ENCODE measurements around the gene CSNK1E. TPM values are rescaled to one million over a fixed set of nuclear protein-coding genes. Genes with fewer than 3 reads are reported as not detected.

The CSNK1E gene
- total and polyA plus RNA-seq, 9 of the 15 experiments (the other 6 are each of a cell fraction or from before 2014, with no cell fraction given) = 2.7 to 70.0 (median 41.3) TPM

GRCh38 chr22:38320605-38321402, 3.6 kb upstream of the CSNK1E start:
- H3K36me3 ChIP-seq (ENCODE audit: control insufficient read depth, insufficient read depth, low read length) = no peaks in the 10 kb centered on the region
- 0 out of 4 replicates have a peak overlapping the region, but pooled peaks of 1 of the 2 experiments have one; percentile 58 for H3K9ac ChIP-seq (ENCODE audit: insufficient read depth in 1 of 2, low read depth in 2 of 2, low read length in 2 of 2)
- no TSS peak for BruUV-seq (replicated peaks)
- no peak for FAIRE-seq
- CTCF ChIA-PET (ENCODE audit: low intra/inter-chr PET ratio) = no interaction called here
- intact Hi-C loops (cut with micrococcal nuclease) (no loop called here), in situ Hi-C loops (cut with MboI) (no loop called here)
- no peak overlapping the region for H3K27ac ChIP-seq (ENCODE audit: extremely low read depth, low read depth, low read length)
- no peak overlapping the region for H3K4me2 ChIP-seq (ENCODE audit: insufficient read depth, low read length)
- H4K20me1 ChIP-seq (replicated peaks; ENCODE audit: control insufficient read depth, insufficient read depth, low read length) = peaks cover 6% of the 10 kb centered on the region; the same call in 1 of the 2 replicates
- H3K9me3 ChIP-seq (replicated peaks; ENCODE audit: control insufficient read depth, insufficient read depth, low read depth, low read length) = no peaks in the 10 kb centered on the region
- POLR2A ChIA-PET = interaction anchor here (0.9 kb wide), 1 partner anchor 12 kb away, joined by 3 read pairs; no protein-coding TSS in a partner anchor
- H3K79me2 ChIP-seq (ENCODE audit: control insufficient read depth, insufficient read depth, low read length) = peaks cover 18% of the 10 kb centered on the region
- no peaks in the 10 kb centered on the region; a peak in 1 of 5 replicates for H3K27me3 ChIP-seq (ENCODE audit: control insufficient read depth in 2 of 2, insufficient read depth in 2 of 2, low read length in 2 of 2)
- no peak for DNase-seq (ENCODE audit: extremely low read depth in 1 of 4, low spot score in 3 of 4)
- ATAC-seq = no peak
- H3K9me1 ChIP-seq (ENCODE audit: control insufficient read depth, insufficient read depth, low read length) = no peaks in the 10 kb centered on the region
- H3K4me3 ChIP-seq = no peak overlapping the region
- 61% methylated on average over 7 of the region's 11 CpGs for WGBS (ENCODE audit: insufficient coverage, low coverage, missing lambda C conversion rate)
- no peak overlapping the region for H2AFZ ChIP-seq (ENCODE audit: low read depth, low read length)
- peaks cover 23 to 29% of the 10 kb centered on the region in 2 experiments for H3K4me1 ChIP-seq (replicated peaks in 1 of 2; ENCODE audit: control insufficient read depth in 2 of 2, insufficient read depth in 2 of 2, low read length in 2 of 2)
- TF ChIP-seq ZNF217 (CRISPR knock-in tag; IDR thresholded peaks at IDR 0.05) (no peak), TARDBP (IDR thresholded peaks at IDR 0.05) (no peak), XRCC4 (IDR thresholded peaks at IDR 0.05; ENCODE audit: extremely low read depth, insufficient read depth, insufficient read length) (no peak), MECOM (CRISPR knock-in tag; IDR thresholded peaks at IDR 0.05) (no peak), ZNF311 (CRISPR knock-in tag; IDR thresholded peaks at IDR 0.05) (no peak), SFPQ (IDR thresholded peaks at IDR 0.05; ENCODE audit: low read depth, low read length) (no peak), SMARCA5 (IDR thresholded peaks at IDR 0.05) (no peak), CTCFL (IDR thresholded peaks at IDR 0.05; ENCODE audit: borderline replicate concordance, insufficient read depth, low read depth, low read length, poor library complexity, severe bottlenecking) (no peak), PRMT5 (CRISPR knock-in tag; IDR thresholded peaks at IDR 0.05) (no peak), THRA (IDR thresholded peaks at IDR 0.05) (no peak), GATA2 (CRISPR knock-in tag; IDR thresholded peaks at IDR 0.05) (no peak), NR0B1 (IDR thresholded peaks at IDR 0.05; ENCODE audit: partially characterized antibody) (no peak), CCAR2 (IDR thresholded peaks at IDR 0.05; ENCODE audit: low read depth, low read length) (no peak)
